Breast epithelium (tissue), 3 donors: ENCODE data around the gene LAGE3.

Experiments
- CTCF ChIP-seq, 3 donors: fragments of 450-650 bp; IDR thresholded peaks; one replicate each; pipeline ENCODE4 v1.5.1; 2016 to 2017; ENCODE audit warnings: antibody characterized with exemption in 3 of 3, mild to moderate bottlenecking in 3 of 3, moderate library complexity in 3 of 3
- POLR2A ChIP-seq: fragments of 450-650 bp; IDR thresholded peaks from one replicate; pipeline ENCODE4 v1.6.1; 2016; ENCODE audit warnings: antibody characterized with exemption, mild to moderate bottlenecking, moderate library complexity
- POLR2AphosphoS5 ChIP-seq, 3 donors: sonication (generic); formaldehyde crosslinking; IDR thresholded peaks; one replicate each; pipeline ENCODE4 v1.6.1; 2017; ENCODE audit warnings: antibody characterized with exemption in 3 of 3

GRCh38 chrX:154488336-154489075 lies 9.4 kb upstream of the LAGE3 start:
- TF ChIP-seq POLR2AphosphoS5 (IDR thresholded peaks at IDR 0.05): no peak
- TF ChIP-seq CTCF (IDR thresholded peaks at IDR 0.05): no peak
- no peak for TF ChIP-seq POLR2A
